ELR (cell line): ENCODE results near the gene METTL26.

ENCODE experiments used
- DNase-seq: peaks from one replicate; pipeline ENCODE4 v3.0.0-alpha.2; 2015; ENCODE audit warnings: low read depth

The METTL26 gene

GRCh38 chr16:638034-638543 is 2.0 kb upstream of the METTL26 start:
- DNase-seq: no peak

GRCh38 chr16:637081-638018 is 1.2 kb upstream of the METTL26 start:
- peak; percentile 87 for DNase-seq

GRCh38 chr16:635573-636205 is 416 bp downstream of the METTL26 start:
- no peak for DNase-seq

- no peak for DNase-seq
Observed at GRCh38 chr16:634996-635395, 1.1 kb downstream of the METTL26 start.

GRCh38 chr16:634051-634670 is 1.9 kb downstream of the METTL26 start:
- DNase-seq: no peak

- DNase-seq: no peak
Observed at GRCh38 chr16:633336-634050, 2.6 kb downstream of the METTL26 start.

GRCh38 chr16:632486-633335 is 3.4 kb downstream of the METTL26 start:
- DNase-seq: no peak

GRCh38 chr16:631808-632358 is 4.2 kb downstream of the METTL26 start:
- DNase-seq: no peak

- no peak for DNase-seq
Observed at GRCh38 chr16:630815-631405, 5.2 kb downstream of the METTL26 start, which contains the start of gene WFIKKN1. Gene WFIKKN1, plus strand, starts transcription at chr16:630985. Its CDS starts 269 bp downstream, at chr16:631254.

GRCh38 chr16:630249-630814 is 5.8 kb downstream of the METTL26 start:
- no peak for DNase-seq

- DNase-seq: no peak
Observed at GRCh38 chr16:629833-630248, 6.3 kb downstream of the METTL26 start.

GRCh38 chr16:629185-629832 is 6.8 kb downstream of the METTL26 start:
- DNase-seq: no peak

GRCh38 chr16:628321-629061 is 7.6 kb downstream of the METTL26 start:
- no peak for DNase-seq

- no peak for DNase-seq
Observed at GRCh38 chr16:627454-628239, 8.5 kb downstream of the METTL26 start.

GRCh38 chr16:626787-627453 is 9.2 kb downstream of the METTL26 start:
- DNase-seq: peak; percentile 97

GRCh38 chr16:625977-626765 is 9.9 kb downstream of the METTL26 start:
- DNase-seq: no peak
